GM12892 (cell line): Measurements from ENCODE around the gene MAB21L3.

Source experiments
- POLR2A ChIP-seq: IDR thresholded peaks from 2 replicates; pipeline ENCODE4 v1.6.1; 2011; ENCODE audit warnings: low read depth, low read length, control low read depth
- POLR2AphosphoS5 ChIP-seq: IDR thresholded peaks from 2 replicates; pipeline ENCODE4 v1.6.1; 2011; ENCODE audit warnings: low read depth, low read length, control low read depth

DNA sequence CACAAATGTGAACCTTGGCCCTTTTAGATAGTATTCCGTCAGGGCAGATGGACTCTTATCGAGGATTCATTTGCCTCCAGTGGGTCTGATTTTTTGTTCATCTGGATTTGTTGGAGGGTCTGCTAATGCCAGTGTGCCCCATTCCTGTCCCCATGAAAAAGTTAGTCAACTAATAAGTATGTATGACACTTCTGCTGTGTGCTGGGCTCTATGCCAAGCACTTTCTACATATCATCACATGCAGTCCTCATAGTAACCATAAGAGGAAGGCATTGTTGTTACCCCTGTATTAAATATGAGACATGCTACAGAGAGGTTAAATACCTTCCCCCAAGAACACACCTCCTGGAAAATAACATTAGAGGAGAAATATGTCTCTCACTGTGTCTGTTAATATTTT, 46.6 kb upstream of the MAB21L3 start:
- no peak for TF ChIP-seq POLR2AphosphoS5
- TF ChIP-seq POLR2A = no peak
